Osteocyte (in vitro differentiated cells): ENCODE results near the gene HPSE2. TPM values are rescaled to one million over a fixed set of nuclear protein-coding genes. Genes with fewer than 3 reads are reported as not detected.
"Not testable (repeated sequence)": the region's sequence is repeated elsewhere in the genome, so short reads cannot be mapped to it uniquely, and the experiment has no call there.

ENCODE experiments used
- DNase-seq: peaks from one replicate; pipeline ENCODE4 v3.0.0; 2021; ENCODE audit warnings: mixed read lengths; ENCODE audit not compliant: unreplicated experiment; ENCODE audit errors: extremely low spot score
- H3K27ac Mint-ChIP-seq: one replicate; pipeline ENCODE4 v1.8.0; 2021; ENCODE audit warnings: mild to moderate bottlenecking, mixed read lengths; ENCODE audit not compliant: unreplicated experiment
- H3K27me3 Mint-ChIP-seq: one replicate; pipeline ENCODE4 v1.8.0; 2021; ENCODE audit warnings: mixed read lengths; ENCODE audit not compliant: unreplicated experiment
- H3K36me3 Mint-ChIP-seq: one replicate; pipeline ENCODE4 v1.8.0; 2021; ENCODE audit warnings: mixed read lengths; ENCODE audit not compliant: unreplicated experiment
- H3K4me1 Mint-ChIP-seq: one replicate; pipeline ENCODE4 v1.8.0; 2021; ENCODE audit warnings: mixed read lengths; ENCODE audit not compliant: unreplicated experiment
- H3K4me3 Mint-ChIP-seq: one replicate; pipeline ENCODE4 v1.8.0; 2021; ENCODE audit warnings: mild to moderate bottlenecking, moderate library complexity, mixed read lengths; ENCODE audit not compliant: unreplicated experiment
- H3K9me3 Mint-ChIP-seq: one replicate; pipeline ENCODE4 v1.8.0; 2021; ENCODE audit warnings: mixed read lengths; ENCODE audit not compliant: unreplicated experiment
- CTCF ChIP-seq: fragments of 200-600 bp; sonication (generic); IDR thresholded peaks from 2 replicates; pipeline ENCODE4 v1.5.0; 2021; ENCODE audit warnings: antibody characterized with exemption, mild to moderate bottlenecking, moderate library complexity
- total RNA-seq: library from RNA; stranded (reverse); gene quantifications from 2 replicates; pipeline ENCODE4 v1.2.1, GENCODE V29; 2021

Gene HPSE2
- total RNA-seq, 1 donor from 2014 or later: not detected

- Mint-ChIP-seq H3K4me3 (no peak overlapping the region), H3K4me1 (no peaks in the 10 kb centered on the region), H3K9me3 (no peaks in the 10 kb centered on the region), H3K36me3 (no peaks in the 10 kb centered on the region), H3K27me3 (no peaks in the 10 kb centered on the region), H3K27ac (no peak overlapping the region)
- DNase-seq: no peak
- TF ChIP-seq CTCF: no peak
Measured at GRCh38 chr10:99143651-99144050, 92.0 kb downstream of the HPSE2 start.

- no peak overlapping the region for H3K27ac Mint-ChIP-seq
- no peak for TF ChIP-seq CTCF
- no peaks in the 10 kb centered on the region for H3K9me3 Mint-ChIP-seq
- no peak overlapping the region for H3K4me3 Mint-ChIP-seq
- H3K4me1 Mint-ChIP-seq: no peaks in the 10 kb centered on the region
- no peak for DNase-seq
- H3K36me3 Mint-ChIP-seq: no peaks in the 10 kb centered on the region
- H3K27me3 Mint-ChIP-seq: no peaks in the 10 kb centered on the region
Measured at GRCh38 chr10:99143011-99143410, 92.6 kb downstream of the HPSE2 start.

- H3K27me3 Mint-ChIP-seq, H3K27ac Mint-ChIP-seq, DNase-seq, H3K9me3 Mint-ChIP-seq, H3K4me3 Mint-ChIP-seq, H3K4me1 Mint-ChIP-seq, H3K36me3 Mint-ChIP-seq: not testable (repeated sequence)
Measured at GRCh38 chr10:99132897-99133296, 102.8 kb downstream of the HPSE2 start.

GRCh38 chr10:99125879-99126278 is 109.8 kb downstream of the HPSE2 start:
- Mint-ChIP-seq H3K36me3 (no peaks in the 10 kb centered on the region), H3K9me3 (peaks cover 21% of the 10 kb centered on the region), H3K4me3 (no peak overlapping the region), H3K4me1 (no peaks in the 10 kb centered on the region), H3K27me3 (no peaks in the 10 kb centered on the region), H3K27ac (no peak overlapping the region)
- DNase-seq: no peak
- TF ChIP-seq CTCF: no peak

GRCh38 chr10:99124376-99124775 is 111.3 kb downstream of the HPSE2 start:
- peaks cover 28% of the 10 kb centered on the region for H3K9me3 Mint-ChIP-seq
- H3K4me3 Mint-ChIP-seq: no peak overlapping the region
- DNase-seq: no peak
- H3K36me3 Mint-ChIP-seq: no peaks in the 10 kb centered on the region
- no peaks in the 10 kb centered on the region for H3K4me1 Mint-ChIP-seq
- no peaks in the 10 kb centered on the region for H3K27me3 Mint-ChIP-seq
- no peak overlapping the region for H3K27ac Mint-ChIP-seq
- TF ChIP-seq CTCF: no peak

GRCh38 chr10:99123851-99124250 is 111.8 kb downstream of the HPSE2 start:
- TF ChIP-seq CTCF: no peak
- no peak for DNase-seq
- H3K4me1 Mint-ChIP-seq: no peaks in the 10 kb centered on the region
- no peaks in the 10 kb centered on the region for H3K27me3 Mint-ChIP-seq
- H3K9me3 Mint-ChIP-seq: peaks cover 29% of the 10 kb centered on the region
- no peaks in the 10 kb centered on the region for H3K36me3 Mint-ChIP-seq
- no peak overlapping the region for H3K4me3 Mint-ChIP-seq
- H3K27ac Mint-ChIP-seq: no peak overlapping the region
